IMR-90 (cell line): Measurements from ENCODE around the gene PEX26. TPM values are rescaled to one million over a fixed set of nuclear protein-coding genes. Genes with fewer than 3 reads are reported as not detected.
A peak's percentile ranks its signal among the peaks of the same experiment; 100 is the strongest.

ENCODE experiments used
- ATAC-seq: fragments of 200-7000 bp; cut with Tn5 transposase; 2 replicates; pipeline ENCODE4 v1.9.1; 2020; ENCODE audit warnings: low read depth, mild to moderate bottlenecking, moderate library complexity
- BruUV-seq: library from RNA; stranded (reverse); fragments of 400-500 nt; replicated peaks from 2 replicates; lab custom pipeline; 2021; lab: Mats Ljungman, UMichigan
- CTCF ChIA-PET: fragments of 300-600 bp; formaldehyde crosslinking; extraction: SDS; loops from one replicate; lab custom pipeline; 2021; ENCODE audit warnings: antibody characterized with exemption; lab: Yijun Ruan, JAX
- POLR2A ChIA-PET: fragments of 300-600 bp; sonication (Branson Sonifier 250); formaldehyde crosslinking; loops from one replicate; lab custom pipeline; 2022; ENCODE audit warnings: antibody characterized with exemption; ENCODE audit not compliant: unreplicated experiment; lab: Charles Lee
- DNase-seq: peaks from one replicate; pipeline ENCODE4 v3.0.0; 2013
- H2AFZ ChIP-seq: replicated peaks from 2 replicates; pipeline ENCODE3; 2013; ENCODE audit warnings: low read length, mild to moderate bottlenecking; ENCODE audit not compliant: poor library complexity
- H2AK5ac ChIP-seq: 2 replicates; pipeline ENCODE4 v1.6.1; 2013; ENCODE audit warnings: low read depth, low read length, inconsistent platforms
- H2AK9ac ChIP-seq: replicated peaks from 2 replicates; pipeline ENCODE3; 2013; ENCODE audit warnings: mild to moderate bottlenecking, low read depth, low read length, moderate library complexity; ENCODE audit not compliant: poor library complexity
- H2BK120ac ChIP-seq: 2 replicates; pipeline ENCODE4 v1.6.1; 2013; ENCODE audit warnings: low read depth, low read length, inconsistent platforms
- H2BK15ac ChIP-seq: 3 replicates; pipeline ENCODE4 v1.6.1; 2013; ENCODE audit warnings: low read depth, low read length, inconsistent platforms
- H2BK20ac ChIP-seq: 2 replicates; pipeline ENCODE4 v1.6.1; 2013; ENCODE audit warnings: low read depth, mild to moderate bottlenecking, inconsistent platforms, low read length, moderate library complexity
- H2BK5ac ChIP-seq: 2 replicates; pipeline ENCODE4 v1.6.1; 2013; ENCODE audit warnings: mild to moderate bottlenecking, low read depth, low read length, inconsistent platforms; ENCODE audit not compliant: poor library complexity, severe bottlenecking
- H3K14ac ChIP-seq: replicated peaks from 2 replicates; pipeline ENCODE4 v1.6.1; 2013; ENCODE audit warnings: low read depth, low read length, inconsistent platforms
- H3K18ac ChIP-seq: 2 replicates; pipeline ENCODE4 v1.6.1; 2013; ENCODE audit warnings: low read depth, low read length, control low read depth
- H3K23ac ChIP-seq: 2 replicates; pipeline ENCODE4 v1.6.1; 2013; ENCODE audit warnings: low read depth, low read length, inconsistent platforms
- H3K27ac ChIP-seq: 2 replicates; pipeline ENCODE4 v1.5.1; 2013; ENCODE audit warnings: mild to moderate bottlenecking, control low read depth, low read length; ENCODE audit not compliant: insufficient read depth
- H3K27me3 ChIP-seq: 2 replicates; pipeline ENCODE4 v1.6.1; 2013; ENCODE audit warnings: low read length; ENCODE audit not compliant: control insufficient read depth, insufficient read depth
- H3K36me3 ChIP-seq: 2 replicates; pipeline ENCODE4 v1.6.1; 2013; ENCODE audit warnings: low read length, mixed read lengths; ENCODE audit not compliant: control insufficient read depth, insufficient read depth
- H3K4ac ChIP-seq: 2 replicates; pipeline ENCODE4 v1.6.1; 2013; ENCODE audit warnings: low read depth, low read length, inconsistent platforms
- H3K4me1 ChIP-seq: 2 replicates; pipeline ENCODE4 v1.6.1; 2013; ENCODE audit warnings: low read length, mixed read lengths; ENCODE audit not compliant: control insufficient read depth, insufficient read depth
- H3K4me2 ChIP-seq: 2 replicates; pipeline ENCODE4 v1.6.1; 2013; ENCODE audit warnings: low read depth, mild to moderate bottlenecking, control low read depth, low read length, moderate library complexity
- H3K4me3 ChIP-seq: 2 replicates; pipeline ENCODE4 v1.5.1; 2013; ENCODE audit warnings: low read depth, mild to moderate bottlenecking, control low read depth, low read length, moderate library complexity; ENCODE audit not compliant: insufficient read depth
- H3K56ac ChIP-seq: 2 replicates; pipeline ENCODE4 v1.6.1; 2013; ENCODE audit warnings: low read length, inconsistent platforms; ENCODE audit not compliant: insufficient read depth; ENCODE audit errors: extremely low read depth
- H3K79me1 ChIP-seq, 2 experiments: 2 replicates each; pipeline ENCODE4 v1.6.1; 2013; ENCODE audit warnings: low read length in 2 of 2, inconsistent platforms in 1 of 2, low read depth in 1 of 2
- H3K9ac ChIP-seq: 2 replicates; pipeline ENCODE4 v1.6.1; 2013; ENCODE audit warnings: low read depth, low read length, control low read depth
- H3K9me1 ChIP-seq: 2 replicates; pipeline ENCODE4 v1.6.1; 2013; ENCODE audit warnings: low read length, inconsistent platforms; ENCODE audit not compliant: insufficient read depth
- H3K9me3 ChIP-seq: 2 replicates; pipeline ENCODE4 v1.6.1; 2013; ENCODE audit warnings: low read length; ENCODE audit not compliant: control insufficient read depth, insufficient read depth
- H4K20me1 ChIP-seq: 2 replicates; pipeline ENCODE4 v1.6.1; 2013; ENCODE audit warnings: low read length, inconsistent platforms; ENCODE audit not compliant: insufficient read depth
- H4K5ac ChIP-seq: 2 replicates; pipeline ENCODE4 v1.6.1; 2013; ENCODE audit warnings: mild to moderate bottlenecking, low read depth, low read length, control low read depth
- H4K8ac ChIP-seq, 2 experiments: 2 replicates each; pipeline ENCODE4 v1.6.1; 2013; ENCODE audit warnings: low read depth in 2 of 2, low read length in 2 of 2, control low read depth in 1 of 2, inconsistent platforms in 1 of 2
- H4K91ac ChIP-seq: 2 replicates; pipeline ENCODE4 v1.6.1; 2013; ENCODE audit warnings: low read depth, low read length, inconsistent platforms; ENCODE audit not compliant: insufficient read depth
- BHLHE40 ChIP-seq: fragments of 150-350 bp; IDR thresholded peaks from 2 replicates; pipeline ENCODE4 v1.6.1; 2016; ENCODE audit warnings: mild to moderate bottlenecking, low read depth, low read length
- FOS ChIP-seq: fragments of 150-350 bp; IDR thresholded peaks from 2 replicates; pipeline ENCODE4 v1.6.1; 2016; ENCODE audit warnings: low read depth, low read length
- MAFK ChIP-seq: IDR thresholded peaks from 2 replicates; pipeline ENCODE4 v1.6.1; 2012; ENCODE audit warnings: low read depth, low read length, improper control_type of control experiment
- MAZ ChIP-seq: IDR thresholded peaks from 2 replicates; pipeline ENCODE4 v1.6.1; 2012; ENCODE audit warnings: low read depth, mild to moderate bottlenecking, low read length, improper control_type of control experiment, moderate library complexity, borderline replicate concordance
- NFE2L2 ChIP-seq: fragments of 150-350 bp; IDR thresholded peaks from 2 replicates; pipeline ENCODE4 v1.6.1; 2016; ENCODE audit warnings: low read depth, mild to moderate bottlenecking, low read length
- RCOR1 ChIP-seq: IDR thresholded peaks from 2 replicates; pipeline ENCODE4 v1.6.1; 2012; ENCODE audit warnings: mild to moderate bottlenecking, low read length, improper control_type of control experiment; ENCODE audit not compliant: insufficient replicate concordance
- USF2 ChIP-seq: fragments of 150-350 bp; IDR thresholded peaks from 2 replicates; pipeline ENCODE4 v1.6.1; 2017; ENCODE audit warnings: mild to moderate bottlenecking, antibody characterized with exemption, low read length, low read depth
- WGBS, 2 experiments: methylation state at CpG; one replicate each; pipeline versions ENCODE4 v1.1.5 to v1.1.7; 2013; ENCODE audit warnings: missing lambda C conversion rate in 2 of 2; ENCODE audit not compliant: insufficient read length in 1 of 2; ENCODE audit errors: extremely low coverage in 2 of 2; 5-methylcytosine and 5-hydroxymethylcytosine counted together
- dilution Hi-C: fragments of 300-500 bp; cut with HindIII; formaldehyde crosslinking; loops from one replicate; pipeline ENCODE4 v1.14.3; 2018; ENCODE audit warnings: low sequenced_read_pairs; ENCODE audit not compliant: unreplicated experiment
- in situ Hi-C: fragments of 300-500 bp; cut with MboI; formaldehyde crosslinking; loops from 3 replicates; pipeline ENCODE4 v1.14.3; 2019; ENCODE audit warnings: low sequenced_read_pairs, inconsistent platforms, mixed read lengths
- intact Hi-C: fragments of 100-400 bp; cut with micrococcal nuclease; formaldehyde crosslinking; loops from 2 replicates; pipeline ENCODE4 v1.10.0; 2022
- polyA plus RNA-seq, 3 experiments: library from polyadenylated mRNA; depleted of rRNA; stranded (reverse); fragments of >200 nt; gene quantifications; 2 replicates each; pipeline ENCODE4 v1.2.3, GENCODE V29; 2012; ENCODE audit warnings: low replicate concordance in 1 of 3
- total RNA-seq: library from RNA; depleted of rRNA; stranded (reverse); fragments of >200 nt; gene quantifications from 2 replicates; pipeline ENCODE4 v1.2.3, GENCODE V29; 2012

PEX26 gene
- total and polyA plus RNA-seq, 2 of the 4 experiments (the other 2 are of a cell fraction): 12.2 to 18.5 TPM

- no peak for TF ChIP-seq MAFK
- TF ChIP-seq NFE2L2: no peak
- TF ChIP-seq MAZ: no peak
These were observed 10.0 kb upstream of the PEX26 start (continued) for GRCh38 chr22:18067548-18068341.

- Histone ChIP-seq H3K9me3 (no peaks in the 10 kb centered on the region), H2BK5ac (no peak overlapping the region), H4K8ac (peak overlapping the region; percentile 81 to 94), H2AFZ (peak overlapping the region; percentile 78), H3K36me3 (no peaks in the 10 kb centered on the region), H3K18ac (peak overlapping the region; percentile 50), H3K79me1 (no peaks in the 10 kb centered on the region), H3K4ac (peak overlapping the region; percentile 69), H4K20me1 (no peaks in the 10 kb centered on the region), H3K27me3 (no peaks in the 10 kb centered on the region), H3K14ac (peak overlapping the region; percentile 80), H2BK20ac (peak overlapping the region; percentile 60), H2AK5ac (peak overlapping the region; percentile 51), H3K23ac (peak overlapping the region; percentile 81; the same call in 1 of the 2 replicates), H2BK120ac (peak overlapping the region; percentile 69), H3K4me2 (no peak overlapping the region), H3K4me3 (no peak overlapping the region), H4K91ac (peak overlapping the region; percentile 87), H3K56ac (peak overlapping the region; percentile 36), H3K27ac (0 out of 2 replicates have a peak overlapping the region, but pooled peaks have one; percentile 21), H3K4me1 (peaks cover 4% of the 10 kb centered on the region), H3K9me1 (peaks cover 6% of the 10 kb centered on the region; the same call in 1 of the 2 replicates), H2AK9ac (peak overlapping the region; percentile 11), H3K9ac (peak overlapping the region; percentile 49; the same call in 1 of the 2 replicates), H2BK15ac (peak overlapping the region; percentile 78; the same call in 2 of the 3 replicates), H4K5ac (peak overlapping the region; percentile 37; the same call in 1 of the 2 replicates)
- no TSS peak for BruUV-seq
- CTCF ChIA-PET: interaction anchor here (1.7 kb wide), 1 partner anchor 158 kb away, joined by 4 read pairs; no protein-coding TSS in a partner anchor
- POLR2A ChIA-PET: no interaction called here
- DNase-seq (peak; percentile 44), ATAC-seq (peak; percentile 89)
- in situ Hi-C loops (loop anchor here (5.0 to 25.0 kb wide), 3 partner anchors 76 to 506 kb away; partner anchors contain the start of gene SLC25A18), dilution Hi-C loops (no loop called here), intact Hi-C loops (no loop called here)
- TF ChIP-seq RCOR1: peak; percentile 35
- no peak for TF ChIP-seq USF2
- no peak for TF ChIP-seq MAZ
- TF ChIP-seq BHLHE40: no peak
- TF ChIP-seq FOS: no peak
- TF ChIP-seq NFE2L2: no peak
- no peak for TF ChIP-seq MAFK
- WGBS, 2 experiments: no CpG with 5 or more reads among the region's 3 CpGs
These were observed 9.3 kb upstream of the PEX26 start for GRCh38 chr22:18068381-18068988.
